GM23248 (cell line): ENCODE measurements around the gene DACH2. TPM values are rescaled to one million over a fixed set of nuclear protein-coding genes. Genes with fewer than 3 reads are reported as not detected.

ENCODE experiments used
- DNase-seq: peaks from one replicate; pipeline ENCODE4 v3.0.0-alpha.2; 2015
- H2AFZ ChIP-seq: fragments of 200-600 bp; sonication (generic); 2 replicates; pipeline ENCODE4 v1.6.1; 2016; ENCODE audit warnings: antibody characterized with exemption
- H3F3A ChIP-seq: fragments of 200-600 bp; sonication (generic); 2 replicates; pipeline ENCODE4 v1.6.1; 2016; ENCODE audit warnings: mild to moderate bottlenecking, antibody characterized with exemption, mixed run types; ENCODE audit not compliant: insufficient read depth
- H3K27ac ChIP-seq: fragments of 200-600 bp; sonication (generic); 2 replicates; pipeline ENCODE4 v1.5.1; 2016; ENCODE audit warnings: mild to moderate bottlenecking
- H3K27me3 ChIP-seq: fragments of 200-600 bp; sonication (generic); replicated peaks from 2 replicates; pipeline ENCODE4 v1.6.1; 2016; ENCODE audit warnings: mild to moderate bottlenecking; ENCODE audit not compliant: insufficient read depth
- H3K36me3 ChIP-seq: fragments of 200-600 bp; sonication (generic); 2 replicates; pipeline ENCODE4 v1.6.1; 2016; ENCODE audit warnings: low read depth, mild to moderate bottlenecking
- H3K4me1 ChIP-seq: fragments of 200-600 bp; sonication (generic); 2 replicates; pipeline ENCODE4 v1.6.1; 2016; ENCODE audit warnings: mild to moderate bottlenecking; ENCODE audit not compliant: insufficient read depth
- H3K4me2 ChIP-seq: fragments of 200-600 bp; sonication (generic); one replicate; pipeline ENCODE4 v1.6.1; 2016; ENCODE audit warnings: mild to moderate bottlenecking; ENCODE audit not compliant: unreplicated experiment
- H3K4me3 ChIP-seq: fragments of 200-600 bp; sonication (generic); 2 replicates; pipeline ENCODE4 v1.5.1; 2016; ENCODE audit warnings: mild to moderate bottlenecking
- H3K79me2 ChIP-seq: fragments of 200-600 bp; sonication (generic); 2 replicates; pipeline ENCODE4 v1.6.1; 2016; ENCODE audit warnings: mild to moderate bottlenecking; ENCODE audit not compliant: insufficient read depth
- H3K9ac ChIP-seq: fragments of 200-600 bp; sonication (generic); 2 replicates; pipeline ENCODE4 v1.6.1; 2016; ENCODE audit warnings: mild to moderate bottlenecking
- H3K9me2 ChIP-seq: fragments of 200-600 bp; sonication (generic); 2 replicates; pipeline ENCODE4 v1.6.1; 2016; ENCODE audit warnings: mixed run types, mild to moderate bottlenecking, moderate library complexity; ENCODE audit not compliant: insufficient read depth
- H3K9me3 ChIP-seq: fragments of 200-600 bp; sonication (generic); one replicate; pipeline ENCODE4 v1.6.1; 2017; ENCODE audit warnings: low read depth
- H4K20me1 ChIP-seq: fragments of 200-600 bp; sonication (generic); 2 replicates; pipeline ENCODE4 v1.6.0; 2016; ENCODE audit not compliant: insufficient read depth
- EZH2 ChIP-seq: fragments of 200-600 bp; sonication (generic); IDR thresholded peaks from 2 replicates; pipeline ENCODE4 v1.6.1; 2018; ENCODE audit warnings: antibody characterized with exemption, mild to moderate bottlenecking; ENCODE audit not compliant: insufficient read depth, poor library complexity, severe bottlenecking
- EZH2phosphoT487 ChIP-seq: fragments of 200-600 bp; sonication (generic); IDR thresholded peaks from 2 replicates; pipeline ENCODE4 v1.6.1; 2018; ENCODE audit warnings: antibody characterized with exemption, moderate library complexity, mild to moderate bottlenecking, low read depth; ENCODE audit not compliant: insufficient read depth
- WGBS, 2 experiments: methylation state at CpG; one replicate each; pipeline ENCODE4 v1.1.6; 2015 to 2017; ENCODE audit warnings: low lambda C conversion rate in 2 of 2, low coverage in 1 of 2; ENCODE audit errors: missing lambda C conversion rate in 2 of 2; 5-methylcytosine and 5-hydroxymethylcytosine counted together
- in situ Hi-C: fragments of 300-500 bp; cut with MboI; formaldehyde crosslinking; loops from 2 replicates; pipeline ENCODE4 v1.15.0; 2020
- polyA plus RNA-seq: library from polyadenylated mRNA; unstranded; fragments of >200 nt; fragmentation: Nextera tagmentation; extraction: Ambion mirVana; gene quantifications from 2 replicates; pipeline ENCODE4 v1.2.1, GENCODE V29; 2016
- total RNA-seq: library from RNA; depleted of rRNA; stranded (reverse); fragments of >200 nt; shearing (Covaris generic); gene quantifications from 2 replicates; pipeline ENCODE4 v1.2.3, GENCODE V29; 2014

DACH2 gene
- total and polyA plus RNA-seq, 2 experiments from 2014 or later = not detected

DNA sequence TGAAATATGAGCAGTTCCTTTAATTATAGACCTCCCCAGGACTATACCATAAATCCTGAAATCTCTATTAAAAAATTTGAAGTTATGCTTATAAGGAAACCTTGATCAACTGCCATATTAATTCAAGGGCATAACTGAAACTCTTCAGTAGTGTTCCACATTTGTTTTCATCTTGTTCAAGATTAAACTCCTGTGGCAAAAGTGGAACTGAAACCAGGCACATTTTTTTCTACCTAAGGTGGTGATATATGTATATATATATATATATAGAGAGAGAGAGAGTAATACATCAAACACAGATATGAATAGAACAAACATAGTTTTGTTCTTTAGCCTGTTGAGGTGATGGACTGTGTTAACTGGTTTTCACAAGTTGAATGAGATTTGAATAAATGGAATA is 287.9 kb downstream of the DACH2 start:
- no peaks in the 10 kb centered on the region for H3K4me1 ChIP-seq
- no peaks in the 10 kb centered on the region for H3K9me3 ChIP-seq
- H3K36me3 ChIP-seq = no peaks in the 10 kb centered on the region
- no peak overlapping the region for H3K9ac ChIP-seq
- TF ChIP-seq EZH2phosphoT487 (no peak), EZH2 (no peak)
- no peak overlapping the region for H3K4me3 ChIP-seq
- H4K20me1 ChIP-seq = no peaks in the 10 kb centered on the region
- in situ Hi-C loops = no loop called here
- H3K79me2 ChIP-seq = no peaks in the 10 kb centered on the region
- DNase-seq = no peak
- H3K9me2 ChIP-seq = no peaks in the 10 kb centered on the region
- no peak overlapping the region for H3K4me2 ChIP-seq
- no peak overlapping the region for H3K27ac ChIP-seq
- no peaks in the 10 kb centered on the region for H3K27me3 ChIP-seq
- no peak overlapping the region for H2AFZ ChIP-seq
- no peaks in the 10 kb centered on the region for H3F3A ChIP-seq

DNA sequence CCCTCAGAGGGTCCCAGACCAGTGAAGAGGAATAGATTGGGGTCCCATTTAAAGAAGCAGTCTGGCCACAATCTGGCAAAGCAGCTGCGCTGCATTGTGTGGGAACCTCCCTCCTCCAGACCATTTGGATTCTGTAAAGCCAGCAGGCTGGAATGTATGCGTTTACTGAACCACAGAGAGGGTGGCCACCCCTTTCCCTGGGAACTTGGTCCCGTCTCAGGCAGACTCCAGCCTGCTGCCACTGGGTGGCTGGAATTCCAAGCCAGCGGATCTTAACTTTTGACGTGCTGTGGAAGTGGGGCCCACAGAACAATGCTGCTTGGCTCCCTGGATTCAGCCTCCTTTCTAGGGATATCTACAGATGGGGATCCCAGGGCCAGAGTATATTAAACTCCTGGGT is 307.2 kb downstream of the DACH2 start:
- Histone ChIP-seq H3K4me3 (no peak overlapping the region), H3K9me3 (no peaks in the 10 kb centered on the region), H3K79me2 (no peaks in the 10 kb centered on the region), H3K27me3 (no peaks in the 10 kb centered on the region), H3K4me2 (no peak overlapping the region), H3K9me2 (no peaks in the 10 kb centered on the region), H3K36me3 (no peaks in the 10 kb centered on the region), H3K4me1 (no peaks in the 10 kb centered on the region), H3K27ac (no peak overlapping the region), H2AFZ (no peak overlapping the region), H4K20me1 (no peaks in the 10 kb centered on the region), H3F3A (no peaks in the 10 kb centered on the region), H3K9ac (no peak overlapping the region)
- no peak for DNase-seq
- WGBS, 2 experiments = 11 to 13% methylated on average over 2 to 3 of the region's 5 CpGs
- no peak for TF ChIP-seq EZH2
- TF ChIP-seq EZH2phosphoT487 = no peak
- in situ Hi-C loops = no loop called here

DNA sequence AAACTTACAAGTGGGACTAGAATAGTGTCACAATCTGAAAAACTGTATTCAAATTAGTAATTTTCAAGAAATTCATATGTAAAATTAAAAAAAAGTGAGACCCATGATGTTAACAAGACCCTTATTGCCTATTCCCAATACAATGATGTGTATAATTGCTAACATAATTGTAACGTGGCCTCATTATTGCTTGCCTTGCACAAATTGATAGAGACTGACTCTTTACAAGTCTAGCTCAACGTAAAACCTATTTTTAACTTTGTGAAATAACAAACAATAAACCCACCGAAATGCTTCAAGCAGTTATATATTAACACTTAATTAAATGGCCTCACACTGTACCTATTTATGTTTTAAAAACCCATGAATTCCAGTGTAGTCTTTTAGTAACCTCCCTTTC is 312.5 kb downstream of the DACH2 start:
- WGBS, 2 experiments = 4 to 12% methylated on average over 3 of the region's 3 CpGs
- Histone ChIP-seq H3K27ac (no peak overlapping the region), H3K4me2 (no peak overlapping the region), H3K9ac (no peak overlapping the region), H3K9me3 (no peaks in the 10 kb centered on the region), H3K79me2 (no peaks in the 10 kb centered on the region), H4K20me1 (no peaks in the 10 kb centered on the region), H3K36me3 (no peaks in the 10 kb centered on the region), H3F3A (no peaks in the 10 kb centered on the region), H3K4me1 (no peaks in the 10 kb centered on the region), H3K4me3 (no peak overlapping the region), H3K9me2 (no peaks in the 10 kb centered on the region), H2AFZ (no peak overlapping the region), H3K27me3 (no peaks in the 10 kb centered on the region)
- no peak for DNase-seq
- TF ChIP-seq EZH2phosphoT487 (no peak), EZH2 (no peak)
- in situ Hi-C loops = no loop called here

DNA sequence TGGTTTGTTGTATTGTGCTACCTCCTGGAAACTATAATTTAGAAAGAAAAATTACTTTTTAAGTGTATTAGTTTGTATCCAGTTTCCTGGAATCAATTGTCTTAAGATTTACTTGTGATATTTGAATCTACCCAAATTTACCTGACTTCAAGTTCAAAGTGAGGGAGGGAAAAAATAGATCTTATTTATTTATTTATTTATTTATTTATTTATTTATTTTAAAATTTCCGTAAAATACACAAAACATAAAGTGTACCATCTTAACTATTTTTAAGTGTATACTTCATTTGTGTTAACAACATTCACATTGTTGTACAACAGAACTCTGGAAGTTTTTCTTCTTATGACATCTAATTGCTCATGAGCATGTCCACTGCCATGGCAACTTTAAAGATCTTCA is 356.0 kb downstream of the DACH2 start:
- Histone ChIP-seq H3K27me3 (no peaks in the 10 kb centered on the region), H3K4me2 (no peak overlapping the region), H3K36me3 (no peaks in the 10 kb centered on the region), H3K27ac (no peak overlapping the region), H3K4me1 (no peaks in the 10 kb centered on the region), H3K9me2 (no peaks in the 10 kb centered on the region), H3K9ac (no peak overlapping the region), H3F3A (no peaks in the 10 kb centered on the region), H4K20me1 (no peaks in the 10 kb centered on the region), H3K4me3 (no peak overlapping the region), H2AFZ (no peak overlapping the region), H3K9me3 (no peaks in the 10 kb centered on the region), H3K79me2 (no peaks in the 10 kb centered on the region)
- no peak for DNase-seq
- 28 to 50% methylated on average over 1 of the region's 1 CpG for WGBS, 2 experiments
- in situ Hi-C loops = no loop called here
- TF ChIP-seq EZH2 (no peak), EZH2phosphoT487 (no peak)

DNA sequence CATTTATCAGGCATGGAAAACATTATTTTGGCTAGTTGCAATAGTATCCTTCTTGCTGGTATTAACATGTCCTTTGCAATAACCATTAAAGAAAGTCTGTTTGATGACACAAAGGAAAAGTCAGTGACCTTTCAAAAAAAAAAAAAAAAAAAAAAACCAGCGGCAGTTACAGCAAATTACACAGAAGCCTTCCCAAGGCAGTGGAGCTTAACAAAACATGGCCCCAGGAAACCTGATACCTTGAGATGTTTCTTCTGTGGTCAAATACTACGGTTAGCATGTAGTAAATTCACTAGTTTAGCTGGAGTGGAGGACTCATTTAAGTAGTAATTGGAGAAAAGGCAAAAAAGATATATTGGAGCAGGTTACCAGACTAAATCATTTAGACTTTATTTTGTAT is 359.1 kb downstream of the DACH2 start:
- Histone ChIP-seq H3K4me1 (no peaks in the 10 kb centered on the region), H3K9ac (no peak overlapping the region), H2AFZ (no peak overlapping the region), H3K4me2 (no peak overlapping the region), H4K20me1 (no peaks in the 10 kb centered on the region), H3F3A (no peaks in the 10 kb centered on the region), H3K36me3 (no peaks in the 10 kb centered on the region), H3K79me2 (no peaks in the 10 kb centered on the region), H3K9me3 (no peaks in the 10 kb centered on the region), H3K9me2 (no peaks in the 10 kb centered on the region), H3K4me3 (no peak overlapping the region), H3K27me3 (no peaks in the 10 kb centered on the region), H3K27ac (no peak overlapping the region)
- 23 to 45% methylated on average over 2 of the region's 2 CpGs for WGBS, 2 experiments
- TF ChIP-seq EZH2phosphoT487 = no peak
- no peak for TF ChIP-seq EZH2
- no peak for DNase-seq
- in situ Hi-C loops = no loop called here
